ENCODE measurements around the gene ZNF790. TPM values are rescaled to one million over a fixed set of nuclear protein-coding genes. Genes with fewer than 3 reads are reported as not detected.

ZNF790 gene
- total RNA-seq, 2 experiments from 2014 or later = 6.1 to 6.9 TPM

Other genes starting within 250 kb of the ZNF790 start
- gene ZNF382, start 233.1 kb downstream of the ZNF790 start, total RNA-seq = 10 to 100 TPM; 10.9 to 14.8 TPM
- gene ZNF461, start 171.6 kb downstream of the ZNF790 start, total RNA-seq = 1 to 10 TPM; 4.2 to 4.9 TPM
- 1 to 10 TPM; 4.9 to 5.3 TPM for gene ZNF567, start 150.8 kb downstream of the ZNF790 start, total RNA-seq
- gene ZNF850, start 65.6 kb downstream of the ZNF790 start, total RNA-seq = 1 to 10 TPM; 6.7 TPM
- 1 to 10 TPM; 3.8 to 4.2 TPM for gene ZNF345, start 12.5 kb upstream of the ZNF790 start, total RNA-seq
- gene ZNF829, start 77.9 kb upstream of the ZNF790 start, total RNA-seq = 1 to 10 TPM; 3.8 to 4.3 TPM
- gene ZNF568, start 77.9 kb upstream of the ZNF790 start, total RNA-seq = 1 to 10 TPM; 4.8 to 6.3 TPM
- gene ZNF420, start 240.0 kb upstream of the ZNF790 start, total RNA-seq = 1 to 10 TPM; 6.5 to 8.7 TPM